Skeletal muscle cell (primary cell): ENCODE measurements around the gene AFF1.
"Not testable (repeated sequence)": the region's sequence is repeated elsewhere in the genome, so short reads cannot be mapped to it uniquely, and the experiment has no call there.

Source experiments
- DNase-seq: peaks from one replicate; pipeline ENCODE4 v3.0.0-alpha.2; 2010; ENCODE audit warnings: low read depth
- H3K4me3 ChIP-seq: 2 replicates; pipeline ENCODE4 v1.5.1; 2011; ENCODE audit warnings: low read depth, mild to moderate bottlenecking, control low read depth, low read length, moderate library complexity

AFF1 gene

GRCh38 chr4:87025023-87025613, 90.3 kb downstream of the AFF1 start:
- H3K4me3 ChIP-seq: no peak overlapping the region
- DNase-seq: no peak

GRCh38 chr4:87025614-87026041, 90.8 kb downstream of the AFF1 start:
- no peak overlapping the region for H3K4me3 ChIP-seq
- no peak for DNase-seq

- no peak overlapping the region for H3K4me3 ChIP-seq
- no peak for DNase-seq
Observed at GRCh38 chr4:87026800-87027495, 92.1 kb downstream of the AFF1 start.

GRCh38 chr4:87029356-87029755, 94.5 kb downstream of the AFF1 start:
- no peak overlapping the region for H3K4me3 ChIP-seq
- no peak for DNase-seq

GRCh38 chr4:87030124-87030523, 95.3 kb downstream of the AFF1 start:
- DNase-seq: no peak
- no peak overlapping the region for H3K4me3 ChIP-seq

GRCh38 chr4:87030755-87031441, 96.1 kb downstream of the AFF1 start:
- no peak for DNase-seq
- peak overlapping the region; percentile 13 for H3K4me3 ChIP-seq

- DNase-seq: no peak
- H3K4me3 ChIP-seq: no peak overlapping the region
Observed at GRCh38 chr4:87031920-87032319, 97.1 kb downstream of the AFF1 start.

- no peak overlapping the region for H3K4me3 ChIP-seq
- peak; percentile 80 for DNase-seq
Observed at GRCh38 chr4:87032884-87033533, 98.2 kb downstream of the AFF1 start.

- no peak for DNase-seq
- H3K4me3 ChIP-seq: no peak overlapping the region
Observed at GRCh38 chr4:87033902-87034301, 99.1 kb downstream of the AFF1 start.

GRCh38 chr4:87034527-87034926, 99.7 kb downstream of the AFF1 start:
- DNase-seq: no peak
- H3K4me3 ChIP-seq: no peak overlapping the region

- no peak overlapping the region for H3K4me3 ChIP-seq
- DNase-seq: no peak
Observed at GRCh38 chr4:87035881-87036509, 101.2 kb downstream of the AFF1 start.

GRCh38 chr4:87036713-87037112, 101.9 kb downstream of the AFF1 start:
- no peak overlapping the region for H3K4me3 ChIP-seq
- DNase-seq: no peak

- not testable (repeated sequence) for DNase-seq, H3K4me3 ChIP-seq
Observed at GRCh38 chr4:87037171-87037570, 102.4 kb downstream of the AFF1 start.

GRCh38 chr4:87037671-87038334, 103.0 kb downstream of the AFF1 start:
- no peak overlapping the region for H3K4me3 ChIP-seq
- no peak for DNase-seq

- H3K4me3 ChIP-seq: no peak overlapping the region
- peak; percentile 65 for DNase-seq
Observed at GRCh38 chr4:87038837-87039615, 104.2 kb downstream of the AFF1 start.

- H3K4me3 ChIP-seq: no peak overlapping the region
- no peak for DNase-seq
Observed at GRCh38 chr4:87041141-87041540, 106.3 kb downstream of the AFF1 start.

GRCh38 chr4:87042221-87042620, 107.4 kb downstream of the AFF1 start:
- DNase-seq: no peak
- H3K4me3 ChIP-seq: no peak overlapping the region

- no peak for DNase-seq
- no peak overlapping the region for H3K4me3 ChIP-seq
Observed at GRCh38 chr4:87042986-87043820, 108.4 kb downstream of the AFF1 start.
